H9 (cell line): ENCODE results near the gene ALKBH5. TPM values are rescaled to one million over a fixed set of nuclear protein-coding genes. Genes with fewer than 3 reads are reported as not detected.

Experiments used
- DNase-seq: peaks from one replicate; pipeline ENCODE4 v3.0.0-alpha.2; 2017
- H2AFZ ChIP-seq: one replicate; pipeline ENCODE4 v1.6.1; 2013; ENCODE audit warnings: mild to moderate bottlenecking, low read length, control low read depth, moderate library complexity
- H2AK5ac ChIP-seq: 2 replicates; pipeline ENCODE4 v1.6.1; 2013; ENCODE audit warnings: low read length, control low read depth, mixed read lengths; ENCODE audit not compliant: insufficient read length
- H2BK120ac ChIP-seq: one replicate; pipeline ENCODE4 v1.6.1; 2013; ENCODE audit warnings: low read depth, mild to moderate bottlenecking, low read length, control low read depth, inconsistent platforms; ENCODE audit not compliant: poor library complexity, severe bottlenecking
- H2BK12ac ChIP-seq: 2 replicates; pipeline ENCODE4 v1.6.1; 2013; ENCODE audit warnings: low read length, control low read depth, mixed read lengths, low read depth; ENCODE audit not compliant: insufficient read length
- H2BK15ac ChIP-seq: 2 replicates; pipeline ENCODE4 v1.6.1; 2013; ENCODE audit warnings: low read depth, low read length, control low read depth
- H2BK20ac ChIP-seq: one replicate; pipeline ENCODE4 v1.6.1; 2013; ENCODE audit warnings: low read depth, mild to moderate bottlenecking, low read length, control low read depth, inconsistent platforms; ENCODE audit not compliant: poor library complexity, severe bottlenecking
- H2BK5ac ChIP-seq: 2 replicates; pipeline ENCODE4 v1.6.1; 2013; ENCODE audit warnings: low read length, control low read depth, mixed read lengths; ENCODE audit not compliant: insufficient read length
- H3K14ac ChIP-seq: 2 replicates; pipeline ENCODE4 v1.6.1; 2013; ENCODE audit warnings: low read length, control low read depth; ENCODE audit not compliant: insufficient read depth
- H3K18ac ChIP-seq: 2 replicates; pipeline ENCODE4 v1.6.1; 2013; ENCODE audit warnings: low read depth, mild to moderate bottlenecking, mixed read lengths, low read length, control low read depth; ENCODE audit not compliant: insufficient read length
- H3K23ac ChIP-seq: 2 replicates; pipeline ENCODE4 v1.6.1; 2013; ENCODE audit warnings: low read length, control low read depth, mixed read lengths, low read depth; ENCODE audit not compliant: insufficient read length
- H3K23me2 ChIP-seq: 2 replicates; pipeline ENCODE4 v1.6.1; 2013; ENCODE audit warnings: low read depth, mild to moderate bottlenecking, mixed read lengths, low read length, control low read depth; ENCODE audit not compliant: insufficient read length, poor library complexity, severe bottlenecking
- H3K27ac ChIP-seq: 2 replicates; pipeline ENCODE4 v1.5.1; 2013; ENCODE audit warnings: low read length, control low read depth, mixed read lengths, low read depth; ENCODE audit not compliant: insufficient read length
- H3K27me3 ChIP-seq: 2 replicates; pipeline ENCODE4 v1.6.1; 2013; ENCODE audit warnings: low read length, control low read depth, inconsistent platforms; ENCODE audit not compliant: insufficient read depth
- H3K4ac ChIP-seq: 2 replicates; pipeline ENCODE4 v1.6.1; 2013; ENCODE audit warnings: low read depth, mild to moderate bottlenecking, control low read depth, inconsistent platforms, low read length, moderate library complexity
- H3K4me1 ChIP-seq: 2 replicates; pipeline ENCODE4 v1.6.1; 2013; ENCODE audit warnings: low read length, control low read depth, inconsistent platforms; ENCODE audit not compliant: insufficient read depth
- H3K4me2 ChIP-seq: 2 replicates; pipeline ENCODE4 v1.6.1; 2013; ENCODE audit warnings: low read length, control low read depth, mixed read lengths; ENCODE audit not compliant: insufficient read length, insufficient read depth
- H3K56ac ChIP-seq: 2 replicates; pipeline ENCODE4 v1.6.1; 2013; ENCODE audit warnings: low read depth, mild to moderate bottlenecking, mixed read lengths, low read length, control low read depth; ENCODE audit not compliant: insufficient read length
- H3K79me1 ChIP-seq: 2 replicates; pipeline ENCODE4 v1.6.1; 2013; ENCODE audit warnings: low read depth, mild to moderate bottlenecking, moderate library complexity, low read length, control low read depth, inconsistent platforms; ENCODE audit not compliant: insufficient read depth, poor library complexity, severe bottlenecking
- H3K79me2 ChIP-seq: 2 replicates; pipeline ENCODE4 v1.6.1; 2013; ENCODE audit warnings: low read length, control low read depth, inconsistent platforms; ENCODE audit not compliant: insufficient read depth
- H3K9ac ChIP-seq: 2 replicates; pipeline ENCODE4 v1.6.1; 2013; ENCODE audit warnings: low read length, control low read depth, mixed read lengths; ENCODE audit not compliant: insufficient read length; ENCODE audit errors: extremely low read depth
- H3K9me3 ChIP-seq: one replicate; pipeline ENCODE4 v1.6.1; 2013; ENCODE audit warnings: low read depth, low read length, inconsistent platforms; ENCODE audit not compliant: control insufficient read depth
- H3T11ph ChIP-seq: one replicate; pipeline ENCODE4 v1.6.1; 2013; ENCODE audit warnings: mild to moderate bottlenecking, low read length, control low read depth, inconsistent platforms
- H4K20me1 ChIP-seq: one replicate; pipeline ENCODE4 v1.6.1; 2013; ENCODE audit not compliant: control insufficient read depth, insufficient read length, insufficient read depth
- H4K5ac ChIP-seq: 2 replicates; pipeline ENCODE4 v1.6.1; 2013; ENCODE audit warnings: low read depth, mild to moderate bottlenecking, mixed read lengths, low read length, control low read depth; ENCODE audit not compliant: insufficient read length
- H4K8ac ChIP-seq: replicated peaks from 2 replicates; pipeline ENCODE4 v1.6.1; 2013; ENCODE audit warnings: low read length, control low read depth, mixed read lengths, low read depth; ENCODE audit not compliant: insufficient read length
- H4K91ac ChIP-seq: 2 replicates; pipeline ENCODE4 v1.6.1; 2013; ENCODE audit warnings: low read depth, mild to moderate bottlenecking, moderate library complexity, mixed read lengths, low read length, control low read depth; ENCODE audit not compliant: insufficient read length
- H3K27ac Mint-ChIP-seq, 3 experiments: 2 replicates in 2 of 3; 3 replicates in 1 of 3; pipeline ENCODE4 v1.8.0; 2020 to 2021; ENCODE audit warnings: mixed read lengths in 3 of 3, mild to moderate bottlenecking in 1 of 3, moderate library complexity in 1 of 3
- H3K27me3 Mint-ChIP-seq: 2 replicates; pipeline ENCODE4 v1.8.0; 2021; ENCODE audit warnings: low read depth, mild to moderate bottlenecking, moderate library complexity, mixed read lengths
- H3K36me3 Mint-ChIP-seq, 3 experiments: 2 replicates in 2 of 3; 3 replicates in 1 of 3; pipeline ENCODE4 v1.8.0; 2020 to 2021; ENCODE audit warnings: low read depth in 3 of 3, mixed read lengths in 3 of 3; ENCODE audit not compliant: insufficient read depth in 1 of 3
- H3K4me1 Mint-ChIP-seq, 2 experiments: 2 replicates each; pipeline ENCODE4 v1.8.0; 2020; ENCODE audit warnings: mixed read lengths in 2 of 2
- H3K4me3 Mint-ChIP-seq, 2 experiments: 2 replicates in 1 of 2; 3 replicates in 1 of 2; pipeline ENCODE4 v1.8.0; 2020 to 2021; ENCODE audit warnings: mild to moderate bottlenecking in 2 of 2, mixed read lengths in 2 of 2, moderate library complexity in 1 of 2
- H3K9me3 Mint-ChIP-seq, 2 experiments: 2 replicates in 1 of 2; 3 replicates in 1 of 2; pipeline ENCODE4 v1.8.0; 2020; ENCODE audit warnings: mild to moderate bottlenecking in 2 of 2, mixed read lengths in 2 of 2, moderate library complexity in 1 of 2
- WGBS: extraction: QIAGEN DNeasy Blood & Tissue Kit; methylation state at CpG from one replicate; pipeline ENCODE4 v1.1.7; 2013; ENCODE audit warnings: missing lambda C conversion rate, low lambda C conversion rate, mixed read lengths; ENCODE audit not compliant: insufficient read length; ENCODE audit errors: extremely low coverage; 5-methylcytosine and 5-hydroxymethylcytosine counted together
- total RNA-seq: library from RNA; stranded (reverse); gene quantifications from 2 replicates; pipeline ENCODE4 v1.2.1, GENCODE V29; 2021
- TF ChIP-seq, protein P1 (sequence below): fragments of 200-600 bp; sonication (generic); conservative IDR thresholded peaks from 3 replicates; pipeline ENCODE4 v1.8.0; 2021; ENCODE audit warnings: antibody characterized with exemption, mild to moderate bottlenecking

The ALKBH5 gene
- total RNA-seq, 1 experiment from 2014 or later, result 89.8 TPM

DNA sequence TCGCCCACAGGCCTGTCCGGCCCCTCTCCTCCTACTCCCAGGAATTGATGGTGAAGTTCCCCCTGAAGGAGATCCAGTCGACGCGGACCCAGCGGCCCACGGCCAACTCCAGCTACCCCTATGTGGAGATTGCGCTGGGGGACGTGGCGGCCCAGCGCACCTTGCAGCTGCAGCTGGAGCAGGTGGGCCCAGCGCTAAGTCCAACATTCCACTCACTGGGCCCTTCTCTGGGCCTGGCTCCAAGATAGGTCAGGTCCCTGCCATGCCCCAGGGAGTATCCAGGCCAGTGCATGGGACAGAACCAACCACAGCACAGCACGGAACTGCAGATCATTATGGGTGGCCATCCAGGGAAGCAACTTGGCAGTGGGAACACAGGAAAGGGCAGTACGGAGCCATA lies 9.9 kb upstream of the ALKBH5 start:
- H3K56ac ChIP-seq, result no peak overlapping the region
- no peak for DNase-seq
- peaks cover 0 to 8% of the 10 kb centered on the region in 2 experiments; a peak in 2 of 4 replicates for H3K4me1 Mint-ChIP-seq
- no peak overlapping the region for H3K23ac ChIP-seq
- H4K5ac ChIP-seq, result no peak overlapping the region
- no peak overlapping the region for H2BK12ac ChIP-seq
- no peak overlapping the region for H2BK20ac ChIP-seq
- no peak overlapping the region for H3T11ph ChIP-seq
- no peak overlapping the region for H3K18ac ChIP-seq
- TF ChIP-seq, protein P1, sequence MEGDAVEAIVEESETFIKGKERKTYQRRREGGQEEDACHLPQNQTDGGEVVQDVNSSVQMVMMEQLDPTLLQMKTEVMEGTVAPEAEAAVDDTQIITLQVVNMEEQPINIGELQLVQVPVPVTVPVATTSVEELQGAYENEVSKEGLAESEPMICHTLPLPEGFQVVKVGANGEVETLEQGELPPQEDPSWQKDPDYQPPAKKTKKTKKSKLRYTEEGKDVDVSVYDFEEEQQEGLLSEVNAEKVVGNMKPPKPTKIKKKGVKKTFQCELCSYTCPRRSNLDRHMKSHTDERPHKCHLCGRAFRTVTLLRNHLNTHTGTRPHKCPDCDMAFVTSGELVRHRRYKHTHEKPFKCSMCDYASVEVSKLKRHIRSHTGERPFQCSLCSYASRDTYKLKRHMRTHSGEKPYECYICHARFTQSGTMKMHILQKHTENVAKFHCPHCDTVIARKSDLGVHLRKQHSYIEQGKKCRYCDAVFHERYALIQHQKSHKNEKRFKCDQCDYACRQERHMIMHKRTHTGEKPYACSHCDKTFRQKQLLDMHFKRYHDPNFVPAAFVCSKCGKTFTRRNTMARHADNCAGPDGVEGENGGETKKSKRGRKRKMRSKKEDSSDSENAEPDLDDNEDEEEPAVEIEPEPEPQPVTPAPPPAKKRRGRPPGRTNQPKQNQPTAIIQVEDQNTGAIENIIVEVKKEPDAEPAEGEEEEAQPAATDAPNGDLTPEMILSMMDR, result no peak
- H2BK5ac ChIP-seq, result no peak overlapping the region
- no peak overlapping the region for H3K27ac ChIP-seq
- H3K79me1 ChIP-seq, result no peaks in the 10 kb centered on the region
- H3K4me1 ChIP-seq, result no peaks in the 10 kb centered on the region
- no peak overlapping the region for H2BK120ac ChIP-seq
- H4K8ac ChIP-seq, result no peak overlapping the region
- no peaks in the 10 kb centered on the region for H3K9me3 ChIP-seq
- no peak overlapping the region for H3K4me2 ChIP-seq
- no peaks in the 10 kb centered on the region for H3K9me3 Mint-ChIP-seq
- no peak overlapping the region for H2AFZ ChIP-seq
- no peaks in the 10 kb centered on the region for H3K27me3 ChIP-seq
- no peaks in the 10 kb centered on the region for H3K79me2 ChIP-seq
- H3K4ac ChIP-seq, result no peak overlapping the region
- no peak overlapping the region for H2AK5ac ChIP-seq
- no peak overlapping the region for H4K91ac ChIP-seq
- no peak overlapping the region for H2BK15ac ChIP-seq
- peaks cover 6% of the 10 kb centered on the region; the same call in 1 of the 2 replicates for H3K27me3 Mint-ChIP-seq
- no peaks in the 10 kb centered on the region for H4K20me1 ChIP-seq
- H3K4me3 Mint-ChIP-seq, result peak overlapping the region in 1 of 2 experiments; percentile 16; a peak in 1 of 5 replicates
- H3K14ac ChIP-seq, result no peak overlapping the region
- H3K36me3 Mint-ChIP-seq, result no peaks in the 10 kb centered on the region
- no peak overlapping the region for H3K9ac ChIP-seq
- WGBS, result no CpG with 5 or more reads among the region's 14 CpGs
- H3K27ac Mint-ChIP-seq, result peak overlapping the region in 1 of 3 experiments; percentile 18; a peak in 2 of 7 replicates
- no peaks in the 10 kb centered on the region for H3K23me2 ChIP-seq
